Measurements from ENCODE around the gene AKAP9.

Gene AKAP9

GRCh38 chr7:91913612-91914011 is 27.1 kb upstream of the AKAP9 start:
- no peaks in the 10 kb centered on the region for H3F3A ChIP-seq (ENCODE audit: insufficient read depth)
- H3K4me3 ChIP-seq (ENCODE audit: insufficient read depth, low read length, poor library complexity, severe bottlenecking) = no peak overlapping the region
- TF ChIP-seq, protein P1, sequence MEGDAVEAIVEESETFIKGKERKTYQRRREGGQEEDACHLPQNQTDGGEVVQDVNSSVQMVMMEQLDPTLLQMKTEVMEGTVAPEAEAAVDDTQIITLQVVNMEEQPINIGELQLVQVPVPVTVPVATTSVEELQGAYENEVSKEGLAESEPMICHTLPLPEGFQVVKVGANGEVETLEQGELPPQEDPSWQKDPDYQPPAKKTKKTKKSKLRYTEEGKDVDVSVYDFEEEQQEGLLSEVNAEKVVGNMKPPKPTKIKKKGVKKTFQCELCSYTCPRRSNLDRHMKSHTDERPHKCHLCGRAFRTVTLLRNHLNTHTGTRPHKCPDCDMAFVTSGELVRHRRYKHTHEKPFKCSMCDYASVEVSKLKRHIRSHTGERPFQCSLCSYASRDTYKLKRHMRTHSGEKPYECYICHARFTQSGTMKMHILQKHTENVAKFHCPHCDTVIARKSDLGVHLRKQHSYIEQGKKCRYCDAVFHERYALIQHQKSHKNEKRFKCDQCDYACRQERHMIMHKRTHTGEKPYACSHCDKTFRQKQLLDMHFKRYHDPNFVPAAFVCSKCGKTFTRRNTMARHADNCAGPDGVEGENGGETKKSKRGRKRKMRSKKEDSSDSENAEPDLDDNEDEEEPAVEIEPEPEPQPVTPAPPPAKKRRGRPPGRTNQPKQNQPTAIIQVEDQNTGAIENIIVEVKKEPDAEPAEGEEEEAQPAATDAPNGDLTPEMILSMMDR (IDR thresholded peaks at IDR 0.05; ENCODE audit: insufficient read depth, low read length, poor library complexity, severe bottlenecking) = no peak
- TF ChIP-seq EZH2phosphoT487 (conservative IDR thresholded peaks at IDR 0.05; ENCODE audit: low read length) = no peak
- H3K9me2 ChIP-seq (replicated peaks; ENCODE audit: insufficient read depth, low read length) = no peaks in the 10 kb centered on the region
- no peak overlapping the region for H3K9ac ChIP-seq (ENCODE audit: low read length)
- no peaks in the 10 kb centered on the region for H3K27me3 ChIP-seq (ENCODE audit: low read length)
- H2AFZ ChIP-seq (ENCODE audit: low read depth, low read length, severe bottlenecking) = no peak overlapping the region
- H4K20me1 ChIP-seq (ENCODE audit: low read depth, low read length) = no peaks in the 10 kb centered on the region
- H3K79me2 ChIP-seq (ENCODE audit: insufficient read depth, low read length) = no peaks in the 10 kb centered on the region
- no peaks in the 10 kb centered on the region for H3K36me3 ChIP-seq (ENCODE audit: low read length)
- no peaks in the 10 kb centered on the region for H3K9me3 ChIP-seq (ENCODE audit: insufficient read depth, low read length)
- H3K27ac ChIP-seq (ENCODE audit: low read depth, low read length) = no peak overlapping the region
- no peak overlapping the region for H3K4me2 ChIP-seq (ENCODE audit: low read depth, low read length, poor library complexity, severe bottlenecking)

DNA sequence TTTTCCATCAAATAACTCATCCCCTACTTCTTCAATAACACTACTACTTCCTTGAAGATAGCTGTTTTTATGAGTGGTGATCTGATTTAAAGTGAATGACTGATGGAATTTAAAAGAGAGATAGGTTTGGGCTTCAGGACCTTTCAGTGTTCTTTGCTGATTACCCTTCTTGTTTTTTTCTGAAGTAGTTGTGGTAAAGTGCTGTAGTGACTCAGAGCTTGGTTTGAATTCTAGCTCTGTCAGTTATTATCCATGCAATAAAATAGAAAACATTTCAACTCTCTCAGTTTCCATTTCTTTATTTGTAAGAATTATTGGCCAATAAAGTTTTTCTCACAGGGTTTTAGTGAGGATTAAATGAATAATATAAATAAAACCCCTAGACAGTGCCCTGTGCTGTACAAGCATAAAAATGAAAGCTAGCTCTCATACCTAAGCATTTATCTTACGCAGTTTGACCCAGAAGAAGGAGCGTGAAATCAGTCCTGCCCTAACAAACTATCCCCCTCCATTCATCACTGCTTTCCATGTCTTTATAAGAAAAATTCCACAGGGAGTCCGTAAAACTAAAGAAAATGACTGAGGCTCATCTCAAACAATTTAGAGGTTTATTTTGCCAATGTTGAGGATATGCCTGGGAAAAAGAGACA is 25.1 kb upstream of the AKAP9 start:
- Histone ChIP-seq H3K27me3 (ENCODE audit: low read length) (no peaks in the 10 kb centered on the region), H3K4me3 (ENCODE audit: insufficient read depth, low read length, poor library complexity, severe bottlenecking) (no peak overlapping the region), H4K20me1 (ENCODE audit: low read depth, low read length) (no peaks in the 10 kb centered on the region), H3K79me2 (ENCODE audit: insufficient read depth, low read length) (no peaks in the 10 kb centered on the region), H2AFZ (ENCODE audit: low read depth, low read length, severe bottlenecking) (no peak overlapping the region), H3K4me2 (ENCODE audit: low read depth, low read length, poor library complexity, severe bottlenecking) (no peak overlapping the region), H3K9ac (ENCODE audit: low read length) (no peak overlapping the region), H3K9me2 (replicated peaks; ENCODE audit: insufficient read depth, low read length) (no peaks in the 10 kb centered on the region), H3K27ac (ENCODE audit: low read depth, low read length) (no peak overlapping the region), H3K9me3 (ENCODE audit: insufficient read depth, low read length) (no peaks in the 10 kb centered on the region), H3K36me3 (ENCODE audit: low read length) (no peaks in the 10 kb centered on the region), H3F3A (ENCODE audit: insufficient read depth) (no peaks in the 10 kb centered on the region)
- TF ChIP-seq, protein P1 (IDR thresholded peaks at IDR 0.05; ENCODE audit: insufficient read depth, low read length, poor library complexity, severe bottlenecking) = no peak
- TF ChIP-seq EZH2phosphoT487 (conservative IDR thresholded peaks at IDR 0.05; ENCODE audit: low read length) = no peak

- no peaks in the 10 kb centered on the region for H3K9me3 ChIP-seq (ENCODE audit: insufficient read depth, low read length)
- H3K79me2 ChIP-seq (ENCODE audit: insufficient read depth, low read length) = no peaks in the 10 kb centered on the region
- H3K36me3 ChIP-seq (ENCODE audit: low read length) = no peaks in the 10 kb centered on the region
- no peak for TF ChIP-seq EZH2phosphoT487 (conservative IDR thresholded peaks at IDR 0.05; ENCODE audit: low read length)
- TF ChIP-seq, protein P1 (IDR thresholded peaks at IDR 0.05; ENCODE audit: insufficient read depth, low read length, poor library complexity, severe bottlenecking) = no peak
- no peaks in the 10 kb centered on the region for H3K9me2 ChIP-seq (replicated peaks; ENCODE audit: insufficient read depth, low read length)
- no peak overlapping the region for H3K4me3 ChIP-seq (ENCODE audit: insufficient read depth, low read length, poor library complexity, severe bottlenecking)
- H3F3A ChIP-seq (ENCODE audit: insufficient read depth) = no peaks in the 10 kb centered on the region
- H4K20me1 ChIP-seq (ENCODE audit: low read depth, low read length) = no peaks in the 10 kb centered on the region
- no peak overlapping the region for H3K27ac ChIP-seq (ENCODE audit: low read depth, low read length)
- H3K27me3 ChIP-seq (ENCODE audit: low read length) = no peaks in the 10 kb centered on the region
- no peak overlapping the region for H2AFZ ChIP-seq (ENCODE audit: low read depth, low read length, severe bottlenecking)
- no peak overlapping the region for H3K9ac ChIP-seq (ENCODE audit: low read length)
- no peak overlapping the region for H3K4me2 ChIP-seq (ENCODE audit: low read depth, low read length, poor library complexity, severe bottlenecking)
Observed at GRCh38 chr7:91916051-91916440, 24.6 kb upstream of the AKAP9 start.
